K562 (cell line): ENCODE results near the gene ANKS1B.

ENCODE experiments used
- BRF2 ChIP-seq: IDR thresholded peaks from 3 replicates; pipeline ENCODE4 v1.6.1; 2011; ENCODE audit warnings: borderline replicate concordance, mild to moderate bottlenecking; ENCODE audit not compliant: insufficient read length, insufficient read depth
- CCAR2 ChIP-seq: fragments of 200-400 bp; formaldehyde crosslinking; IDR thresholded peaks from 2 replicates; pipeline ENCODE4 v1.6.1; 2017; ENCODE audit warnings: mild to moderate bottlenecking, low read depth, low read length
- ELF1 ChIP-seq: fragments of 200-800 bp; sonication (Bioruptor generic); IDR thresholded peaks from 2 replicates; pipeline ENCODE4 v1.6.1; 2016; ENCODE audit warnings: missing genetic modification characterization, missing compliant biosample characterization
- ETV6 ChIP-seq, 3 experiments: fragments of 150-350 bp in 1 of 3; sonication (generic) in 1 of 3; formaldehyde crosslinking in 1 of 3; IDR thresholded peaks; 2 replicates each; pipeline versions ENCODE4 v1.6.1 to v1.8.0; 2014 to 2022; ENCODE audit warnings: borderline replicate concordance in 2 of 3, low read depth in 2 of 3, antibody characterized with exemption in 1 of 3, low read length in 1 of 3, mild to moderate bottlenecking in 1 of 3, missing genetic modification reagents in 1 of 3
- POLR2A ChIP-seq: fragments of 450-650 bp; conservative IDR thresholded peaks from 2 replicates; pipeline ENCODE4 v1.6.1; 2016
- POLR2AphosphoS5 ChIP-seq: IDR thresholded peaks from 2 replicates; pipeline ENCODE4 v1.6.1; 2011; ENCODE audit warnings: mild to moderate bottlenecking, low read depth, low read length, moderate library complexity; ENCODE audit not compliant: control insufficient read depth, insufficient read depth
- TCF7 ChIP-seq: sonication (generic); IDR thresholded peaks from 2 replicates; pipeline ENCODE4 v1.6.1; 2016; ENCODE audit warnings: antibody characterized with exemption, borderline replicate concordance
- ZFP91 ChIP-seq: sonication (generic); formaldehyde crosslinking; IDR thresholded peaks from 2 replicates; pipeline ENCODE4 v1.8.0; 2022; ENCODE audit warnings: mild to moderate bottlenecking, missing genetic modification reagents
- ZNF324 ChIP-seq: fragments of 250-450 bp; sonication (Bioruptor Pico); IDR thresholded peaks from 2 replicates; pipeline ENCODE4 v1.4.0; 2020; ENCODE audit warnings: mild to moderate bottlenecking

- TF ChIP-seq ETV6 (IDR thresholded peaks at IDR 0.05; ENCODE audit: borderline replicate concordance in 1 of 2, low read depth in 2 of 2, low read length in 1 of 2) (no peak), ETV6 (CRISPR knock-in tag; IDR thresholded peaks at IDR 0.05; ENCODE audit: borderline replicate concordance) (no peak), POLR2A (no peak), ZFP91 (no peak), CCAR2 (no peak), ELF1 (tag) (no peak), BRF2 (no peak), TCF7 (no peak), POLR2AphosphoS5 (no peak), ZNF324 (CRISPR knock-in tag) (no peak)
Observed at GRCh38 chr12:99948370-99948769, 36.4 kb downstream of the ANKS1B start.
